Measurements from ENCODE around the gene ACOT8.

DNA sequence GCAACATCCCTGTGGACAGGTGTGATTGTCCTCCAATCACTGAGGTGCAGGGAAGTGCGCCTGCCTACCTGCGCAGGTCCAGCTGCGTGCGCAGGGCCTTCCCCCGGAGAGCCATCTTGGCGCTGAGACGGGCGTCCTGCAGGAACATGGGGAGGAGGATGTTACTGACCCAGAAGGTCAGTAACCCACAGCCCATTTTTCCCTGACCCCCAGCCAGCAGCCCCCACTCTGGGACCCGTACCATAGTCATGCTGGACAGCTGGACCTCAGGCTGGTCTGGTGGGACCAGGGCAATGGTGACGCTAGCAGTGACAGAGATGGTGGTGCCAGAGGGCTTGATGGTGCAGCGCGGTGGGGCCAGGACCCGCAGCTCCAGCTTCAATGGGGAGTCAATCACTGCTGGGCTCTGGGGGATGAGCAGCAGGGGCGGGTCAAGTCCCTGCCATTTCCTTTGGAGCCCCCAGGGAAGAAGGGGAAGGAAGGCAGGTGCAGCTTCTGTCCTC is 45.1 kb upstream of the ACOT8 start:
- TF ChIP-seq, protein P1, sequence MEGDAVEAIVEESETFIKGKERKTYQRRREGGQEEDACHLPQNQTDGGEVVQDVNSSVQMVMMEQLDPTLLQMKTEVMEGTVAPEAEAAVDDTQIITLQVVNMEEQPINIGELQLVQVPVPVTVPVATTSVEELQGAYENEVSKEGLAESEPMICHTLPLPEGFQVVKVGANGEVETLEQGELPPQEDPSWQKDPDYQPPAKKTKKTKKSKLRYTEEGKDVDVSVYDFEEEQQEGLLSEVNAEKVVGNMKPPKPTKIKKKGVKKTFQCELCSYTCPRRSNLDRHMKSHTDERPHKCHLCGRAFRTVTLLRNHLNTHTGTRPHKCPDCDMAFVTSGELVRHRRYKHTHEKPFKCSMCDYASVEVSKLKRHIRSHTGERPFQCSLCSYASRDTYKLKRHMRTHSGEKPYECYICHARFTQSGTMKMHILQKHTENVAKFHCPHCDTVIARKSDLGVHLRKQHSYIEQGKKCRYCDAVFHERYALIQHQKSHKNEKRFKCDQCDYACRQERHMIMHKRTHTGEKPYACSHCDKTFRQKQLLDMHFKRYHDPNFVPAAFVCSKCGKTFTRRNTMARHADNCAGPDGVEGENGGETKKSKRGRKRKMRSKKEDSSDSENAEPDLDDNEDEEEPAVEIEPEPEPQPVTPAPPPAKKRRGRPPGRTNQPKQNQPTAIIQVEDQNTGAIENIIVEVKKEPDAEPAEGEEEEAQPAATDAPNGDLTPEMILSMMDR (IDR thresholded peaks at IDR 0.05): no peak
- no peak for TF ChIP-seq POLR2A (IDR thresholded peaks at IDR 0.05)

All from heart left ventricle (tissue), 13 donors.